Measurements from ENCODE around the gene SEC24B.
A peak's percentile ranks its signal among the peaks of the same experiment; 100 is the strongest.

The SEC24B gene

DNA sequence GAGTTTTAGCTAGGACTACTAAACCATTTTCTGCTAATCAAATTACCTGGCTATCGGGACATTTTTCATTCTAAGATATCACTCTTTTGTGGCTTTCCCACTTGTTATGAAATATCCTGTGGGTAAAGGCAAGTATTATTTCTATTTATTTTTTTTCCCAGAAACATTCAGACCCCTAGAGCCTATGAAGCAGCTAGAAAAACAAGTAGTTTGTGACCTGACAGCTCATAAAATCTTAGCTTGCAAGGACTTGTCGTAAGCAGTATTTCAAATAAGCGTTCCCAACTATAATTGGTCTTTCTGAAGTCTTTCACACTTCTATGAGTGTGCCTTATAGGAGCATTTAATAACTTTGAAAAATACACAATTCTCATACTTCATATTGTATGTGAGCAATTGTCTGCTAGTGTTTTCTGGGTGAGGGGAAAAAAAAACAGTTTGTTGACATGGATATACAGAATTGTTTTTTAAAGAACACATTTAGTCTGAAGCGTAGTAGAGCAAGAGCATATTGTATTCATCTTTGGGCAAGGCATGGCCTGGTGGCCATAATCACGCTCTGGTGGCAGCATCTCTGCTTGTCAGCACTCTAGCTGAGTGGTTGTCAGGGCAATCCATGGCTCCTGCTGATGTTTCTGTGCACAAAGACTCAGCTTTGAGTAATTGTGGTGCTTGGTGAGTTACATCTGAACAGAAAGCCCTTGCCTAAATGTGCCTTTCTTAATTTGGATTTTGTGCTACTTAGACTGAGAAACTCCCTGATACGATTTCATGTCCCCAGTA, 129.0 kb downstream of the SEC24B start:
- ChIA-PET CTCF (interaction anchor here (0.6 to 1.2 kb wide), 4 partner anchors 13 to 600 kb away, joined by 3 to 7 read pairs (median 3); no protein-coding TSS in a partner anchor), POLR2A (interaction anchor here (0.6 kb wide), 1 partner anchor 922 kb away, joined by 3 read pairs; no protein-coding TSS in a partner anchor)
- DNase-seq (ENCODE audit: extremely low spot score), result no peak
- TF ChIP-seq ELF4 (IDR thresholded peaks at IDR 0.05), result no peak
- no peak for TF ChIP-seq ZNF384 (IDR thresholded peaks at IDR 0.05)
- TF ChIP-seq BHLHE40 (IDR thresholded peaks at IDR 0.05; ENCODE audit: borderline replicate concordance), result no peak
- no peak for TF ChIP-seq FOXM1 (IDR thresholded peaks at IDR 0.05; ENCODE audit: borderline replicate concordance)
- no peak for TF ChIP-seq SUZ12 (IDR thresholded peaks at IDR 0.05)
- no peak for TF ChIP-seq ARNT (IDR thresholded peaks at IDR 0.05)
- TF ChIP-seq L3MBTL2 (conservative IDR thresholded peaks at IDR 0.05), result no peak
- TF ChIP-seq, protein P1, sequence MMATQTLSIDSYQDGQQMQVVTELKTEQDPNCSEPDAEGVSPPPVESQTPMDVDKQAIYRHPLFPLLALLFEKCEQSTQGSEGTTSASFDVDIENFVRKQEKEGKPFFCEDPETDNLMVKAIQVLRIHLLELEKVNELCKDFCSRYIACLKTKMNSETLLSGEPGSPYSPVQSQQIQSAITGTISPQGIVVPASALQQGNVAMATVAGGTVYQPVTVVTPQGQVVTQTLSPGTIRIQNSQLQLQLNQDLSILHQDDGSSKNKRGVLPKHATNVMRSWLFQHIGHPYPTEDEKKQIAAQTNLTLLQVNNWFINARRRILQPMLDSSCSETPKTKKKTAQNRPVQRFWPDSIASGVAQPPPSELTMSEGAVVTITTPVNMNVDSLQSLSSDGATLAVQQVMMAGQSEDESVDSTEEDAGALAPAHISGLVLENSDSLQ (IDR thresholded peaks at IDR 0.05), result peak; percentile 52
- TF ChIP-seq HDGF (IDR thresholded peaks at IDR 0.05; ENCODE audit: borderline replicate concordance), result no peak

DNA sequence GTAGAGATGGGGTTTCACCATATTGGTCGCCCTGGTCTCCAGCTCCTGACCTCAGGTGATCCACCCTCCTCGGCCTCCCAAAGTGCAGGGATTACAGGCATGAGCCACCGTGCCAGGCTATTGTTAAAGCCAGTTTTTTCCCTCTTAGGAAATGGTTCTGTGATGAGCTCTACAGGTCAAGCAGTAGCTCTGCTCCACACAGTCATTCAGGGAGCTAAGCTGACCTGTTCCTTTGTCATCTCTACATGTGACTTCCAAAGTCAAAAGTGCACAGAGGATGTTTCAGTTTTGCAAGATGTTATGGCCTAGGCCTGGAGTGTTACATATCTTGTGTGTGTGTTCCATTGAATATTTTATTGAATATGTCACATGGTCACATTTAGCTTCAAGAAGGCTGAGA, 137.9 kb downstream of the SEC24B start:
- TF ChIP-seq, protein P1 (IDR thresholded peaks at IDR 0.05), result no peak
- no peak for TF ChIP-seq FOXA1 (IDR thresholded peaks at IDR 0.05)
- ChIA-PET CTCF (no interaction called here), POLR2A (interaction anchor here (0.8 kb wide), 1 partner anchor 12 kb away, joined by 3 read pairs; the partner anchor contains the start of gene MCUB)
- no peak for DNase-seq (ENCODE audit: extremely low spot score)

DNA sequence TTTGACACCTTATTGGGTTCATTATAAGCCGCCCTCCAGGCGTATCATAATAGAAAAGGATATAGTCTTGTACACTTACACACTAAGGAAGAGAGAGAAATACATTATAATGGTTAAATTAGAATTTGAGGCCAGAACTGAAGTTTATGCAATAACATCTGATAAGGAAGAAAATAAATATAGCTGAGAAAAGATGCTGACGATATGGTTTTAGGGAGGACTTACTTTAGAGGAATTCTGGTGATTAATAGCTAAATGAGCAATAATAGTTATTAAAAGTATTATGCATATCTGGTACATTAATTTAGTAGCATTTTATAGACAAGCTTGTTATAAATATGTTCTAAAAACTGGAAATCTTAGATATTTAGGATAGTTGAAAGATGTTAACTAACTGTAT, 138.5 kb downstream of the SEC24B start:
- ChIA-PET CTCF (no interaction called here), POLR2A (interaction anchor here (0.8 kb wide), 1 partner anchor 12 kb away, joined by 3 read pairs; the partner anchor contains the start of gene MCUB)
- no peak for DNase-seq (ENCODE audit: extremely low spot score)

DNA sequence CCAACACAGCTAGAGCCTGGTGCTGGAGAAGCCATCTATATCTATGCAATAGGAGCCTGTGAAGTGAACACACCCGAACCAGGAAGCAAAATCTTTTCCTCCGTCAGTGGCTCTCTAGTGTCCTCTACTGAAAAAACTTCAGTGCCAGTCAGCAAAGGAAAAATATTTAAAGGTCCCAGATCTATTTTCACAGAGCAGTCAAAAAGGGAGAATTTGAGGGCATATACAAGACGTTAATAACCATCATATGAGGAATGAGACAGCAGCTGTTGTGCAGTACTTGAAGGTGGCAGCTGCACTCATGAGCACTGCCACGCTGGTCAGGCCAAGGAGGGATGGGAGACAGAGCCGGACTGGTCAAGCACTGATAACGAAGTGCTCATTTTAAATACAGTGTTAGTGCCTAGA, 140.8 kb downstream of the SEC24B start:
- TF ChIP-seq, protein P1 (IDR thresholded peaks at IDR 0.05), result no peak
- TF ChIP-seq ARNT (IDR thresholded peaks at IDR 0.05) (no peak), SP1 (IDR thresholded peaks at IDR 0.05) (no peak), ZNF384 (IDR thresholded peaks at IDR 0.05) (no peak), CTBP1 (IDR thresholded peaks at IDR 0.05; ENCODE audit: borderline replicate concordance) (no peak), SUZ12 (IDR thresholded peaks at IDR 0.05) (no peak), HDGF (IDR thresholded peaks at IDR 0.05; ENCODE audit: borderline replicate concordance) (no peak), ELF4 (IDR thresholded peaks at IDR 0.05) (no peak), L3MBTL2 (conservative IDR thresholded peaks at IDR 0.05) (no peak), TARDBP (IDR thresholded peaks at IDR 0.05) (no peak), FOXA1 (IDR thresholded peaks at IDR 0.05) (no peak), FOXM1 (IDR thresholded peaks at IDR 0.05; ENCODE audit: borderline replicate concordance) (no peak), FOXK2 (IDR thresholded peaks at IDR 0.05) (no peak), LEF1 (IDR thresholded peaks at IDR 0.05; ENCODE audit: borderline replicate concordance) (no peak), BHLHE40 (IDR thresholded peaks at IDR 0.05; ENCODE audit: borderline replicate concordance) (no peak), NFRKB (IDR thresholded peaks at IDR 0.05) (no peak)
- CTCF ChIA-PET, result interaction anchor here (0.7 to 1.3 kb wide), 2 partner anchors 13 to 136 kb away, joined by 3 read pairs; no protein-coding TSS in a partner anchor
- POLR2A ChIA-PET, result interaction anchor here (0.6 kb wide), 1 partner anchor 406 kb away, joined by 3 read pairs; no protein-coding TSS in a partner anchor
- DNase-seq (ENCODE audit: extremely low spot score), result peak; percentile 18

More for the DNA sequence above, 138.5 kb downstream of the SEC24B start:
- TF ChIP-seq FOXK2 (IDR thresholded peaks at IDR 0.05), result no peak
- TF ChIP-seq CTBP1 (IDR thresholded peaks at IDR 0.05; ENCODE audit: borderline replicate concordance), result no peak
- no peak for TF ChIP-seq SUZ12 (IDR thresholded peaks at IDR 0.05)

DNA sequence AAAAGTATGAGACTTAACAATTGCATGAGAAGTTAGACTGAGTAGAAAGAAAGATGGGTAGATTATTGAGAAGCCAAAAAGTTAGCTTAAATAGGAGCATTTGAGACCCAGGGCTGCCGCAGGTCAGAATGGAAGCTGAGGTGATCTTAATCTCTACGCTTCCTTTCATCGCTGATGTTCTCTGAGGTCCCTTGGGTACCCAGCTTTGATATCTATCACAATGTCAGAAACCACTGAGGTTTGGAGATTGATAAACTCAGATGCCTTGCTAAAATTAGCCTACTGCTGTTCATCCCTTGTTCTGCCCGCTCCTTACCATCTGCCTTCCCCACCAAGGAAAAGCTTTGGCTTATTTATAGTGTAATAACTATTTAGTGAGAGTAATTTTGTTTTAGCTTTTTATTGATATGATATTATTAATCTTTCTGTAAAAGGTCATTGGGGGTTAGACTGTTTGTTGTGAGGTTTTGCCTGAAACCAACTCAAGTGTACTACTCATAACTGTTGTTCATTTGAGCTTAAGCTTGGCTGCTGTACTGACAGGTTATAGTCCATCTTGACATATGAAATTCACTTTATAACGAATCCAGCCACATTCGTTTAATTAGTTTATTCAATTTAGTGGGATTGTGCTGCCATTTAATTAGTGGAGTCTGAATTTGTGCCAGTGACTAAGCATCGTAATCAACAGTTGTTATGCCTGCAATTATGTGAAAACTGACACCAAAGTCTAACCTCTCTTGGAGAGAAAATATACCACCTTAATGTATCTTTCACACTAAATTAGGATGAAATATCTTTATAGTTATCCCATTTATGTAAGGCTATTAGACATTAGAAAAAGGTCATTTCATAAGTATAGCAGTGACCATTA, 141.6 kb downstream of the SEC24B start:
- DNase-seq (ENCODE audit: extremely low spot score), result no peak
- CTCF ChIA-PET, result interaction anchor here (0.6 to 1.3 kb wide), 2 partner anchors 12 to 137 kb away, joined by 3 read pairs; no protein-coding TSS in a partner anchor
- TF ChIP-seq NFRKB (IDR thresholded peaks at IDR 0.05), result no peak
- no peak for TF ChIP-seq TARDBP (IDR thresholded peaks at IDR 0.05)

DNA sequence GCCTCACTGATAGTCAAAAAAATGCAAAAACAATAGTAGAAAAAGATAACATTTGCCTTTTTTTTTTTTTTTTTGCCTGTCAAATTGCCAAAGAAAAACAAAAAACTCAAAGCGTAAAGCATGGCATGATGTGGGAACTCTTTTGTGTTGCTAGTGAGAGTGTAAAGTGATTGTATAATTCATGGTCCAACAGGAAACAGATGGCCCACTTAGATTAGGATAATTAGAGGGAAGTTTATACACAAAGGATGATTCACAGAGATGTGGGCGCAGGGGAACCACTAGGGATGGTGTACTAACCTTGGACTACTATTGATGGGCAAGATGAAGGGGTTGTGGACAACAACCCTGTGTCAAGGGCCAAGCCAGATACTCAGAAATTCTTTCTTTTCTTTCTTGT, 142.8 kb downstream of the SEC24B start:
- TF ChIP-seq LEF1 (IDR thresholded peaks at IDR 0.05; ENCODE audit: borderline replicate concordance) (no peak), ZNF384 (IDR thresholded peaks at IDR 0.05) (no peak), SP1 (IDR thresholded peaks at IDR 0.05) (no peak), ELF4 (IDR thresholded peaks at IDR 0.05) (no peak), FOXM1 (IDR thresholded peaks at IDR 0.05; ENCODE audit: borderline replicate concordance) (no peak), HDGF (IDR thresholded peaks at IDR 0.05; ENCODE audit: borderline replicate concordance) (no peak), SUZ12 (IDR thresholded peaks at IDR 0.05) (no peak), CTBP1 (IDR thresholded peaks at IDR 0.05; ENCODE audit: borderline replicate concordance) (no peak), NFRKB (IDR thresholded peaks at IDR 0.05) (no peak), FOXK2 (IDR thresholded peaks at IDR 0.05) (no peak), FOXA1 (IDR thresholded peaks at IDR 0.05) (no peak), TARDBP (IDR thresholded peaks at IDR 0.05) (no peak), ARNT (IDR thresholded peaks at IDR 0.05) (no peak), L3MBTL2 (conservative IDR thresholded peaks at IDR 0.05) (no peak), BHLHE40 (IDR thresholded peaks at IDR 0.05; ENCODE audit: borderline replicate concordance) (no peak)
- TF ChIP-seq, protein P1 (IDR thresholded peaks at IDR 0.05), result no peak
- CTCF ChIA-PET, result no interaction called here
- POLR2A ChIA-PET, result no interaction called here
- no peak for DNase-seq (ENCODE audit: extremely low spot score)

More for the DNA sequence above, 141.6 kb downstream of the SEC24B start:
- POLR2A ChIA-PET, result no interaction called here

All from HEK293T (cell line).